Epithelial cell of proximal tubule (primary cell): Measurements from ENCODE around the gene SIRT5. TPM values are rescaled to one million over a fixed set of nuclear protein-coding genes. Genes with fewer than 3 reads are reported as not detected.

ENCODE experiments used
- DNase-seq: peaks from one replicate; pipeline ENCODE4 v3.0.0-alpha.2; 2011; ENCODE audit warnings: low read depth
- H3K4me3 ChIP-seq: 2 replicates; pipeline ENCODE4 v1.5.1; 2011; ENCODE audit warnings: low read depth, mild to moderate bottlenecking, low read length
- total RNA-seq: library from RNA; depleted of rRNA; stranded (reverse); fragments of >200 nt; gene quantifications from 2 replicates; pipeline ENCODE4 v1.2.3, GENCODE V29; 2015
- TF ChIP-seq, protein P1 (sequence below): conservative IDR thresholded peaks from 2 replicates; pipeline ENCODE4 v1.5.1; 2012; ENCODE audit warnings: low read depth, mild to moderate bottlenecking, low read length

The SIRT5 gene
- total RNA-seq: 4.6 and 12.5 TPM in 2 replicates

DNA sequence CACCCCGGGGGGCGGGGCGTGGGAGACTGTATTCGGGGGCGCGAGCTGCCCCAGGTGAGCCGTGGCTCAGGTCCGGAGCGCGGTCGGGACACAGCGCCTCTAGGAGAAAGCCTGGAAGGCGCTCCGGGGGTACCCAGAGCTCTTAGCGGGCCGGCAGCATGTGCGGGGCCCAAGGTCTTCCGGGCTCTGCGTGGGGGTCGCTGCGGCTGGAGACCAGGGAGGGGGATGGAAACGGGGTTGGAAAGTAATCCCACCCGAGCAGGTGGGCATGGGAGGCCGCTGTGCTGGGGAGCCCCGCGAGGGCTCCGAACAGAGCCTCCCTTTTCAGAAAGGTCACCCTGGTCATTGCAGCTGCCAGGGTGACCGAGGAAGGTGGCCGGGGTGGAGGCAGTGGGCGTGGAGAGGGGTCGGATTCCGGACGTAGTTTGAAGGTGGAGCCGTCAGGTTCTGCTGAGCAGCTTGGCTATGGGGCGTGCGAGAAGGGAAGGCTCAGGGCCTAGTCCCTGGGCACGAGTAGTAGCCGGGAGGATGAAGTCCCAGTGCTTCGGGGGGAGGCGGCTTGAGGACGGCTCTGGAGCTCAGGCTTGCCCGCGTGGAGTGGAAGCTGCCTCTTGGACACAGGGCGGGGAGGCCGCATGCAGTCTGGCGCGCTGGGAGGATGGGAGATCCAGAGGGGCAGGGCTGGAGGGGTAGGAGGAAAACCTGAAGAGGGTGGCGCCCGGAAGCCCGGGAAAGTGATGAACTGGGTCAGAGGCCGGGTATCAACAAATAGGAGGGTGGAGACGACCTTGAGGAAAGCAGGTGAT, at the start of gene SIRT5:
TSS of gene SIRT5 (plus strand) at position 31 of the 806 bp plus-strand sequence. CDS start 9,510 bp downstream, outside the sequence.
- TF ChIP-seq, protein P1, sequence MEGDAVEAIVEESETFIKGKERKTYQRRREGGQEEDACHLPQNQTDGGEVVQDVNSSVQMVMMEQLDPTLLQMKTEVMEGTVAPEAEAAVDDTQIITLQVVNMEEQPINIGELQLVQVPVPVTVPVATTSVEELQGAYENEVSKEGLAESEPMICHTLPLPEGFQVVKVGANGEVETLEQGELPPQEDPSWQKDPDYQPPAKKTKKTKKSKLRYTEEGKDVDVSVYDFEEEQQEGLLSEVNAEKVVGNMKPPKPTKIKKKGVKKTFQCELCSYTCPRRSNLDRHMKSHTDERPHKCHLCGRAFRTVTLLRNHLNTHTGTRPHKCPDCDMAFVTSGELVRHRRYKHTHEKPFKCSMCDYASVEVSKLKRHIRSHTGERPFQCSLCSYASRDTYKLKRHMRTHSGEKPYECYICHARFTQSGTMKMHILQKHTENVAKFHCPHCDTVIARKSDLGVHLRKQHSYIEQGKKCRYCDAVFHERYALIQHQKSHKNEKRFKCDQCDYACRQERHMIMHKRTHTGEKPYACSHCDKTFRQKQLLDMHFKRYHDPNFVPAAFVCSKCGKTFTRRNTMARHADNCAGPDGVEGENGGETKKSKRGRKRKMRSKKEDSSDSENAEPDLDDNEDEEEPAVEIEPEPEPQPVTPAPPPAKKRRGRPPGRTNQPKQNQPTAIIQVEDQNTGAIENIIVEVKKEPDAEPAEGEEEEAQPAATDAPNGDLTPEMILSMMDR: no peak
- DNase-seq: peak; percentile 37
- H3K4me3 ChIP-seq: peak within 1 kb of the TSS; percentile 80

- TF ChIP-seq, protein P1: no peak
- no peak overlapping the region for H3K4me3 ChIP-seq
- no peak for DNase-seq
These were observed 49.4 kb upstream of the SIRT5 start for GRCh38 chr6:13524801-13525508.

- no peak overlapping the region for H3K4me3 ChIP-seq
- TF ChIP-seq, protein P1: no peak
These were observed 48.1 kb upstream of the SIRT5 start for GRCh38 chr6:13526357-13526726.

DNA sequence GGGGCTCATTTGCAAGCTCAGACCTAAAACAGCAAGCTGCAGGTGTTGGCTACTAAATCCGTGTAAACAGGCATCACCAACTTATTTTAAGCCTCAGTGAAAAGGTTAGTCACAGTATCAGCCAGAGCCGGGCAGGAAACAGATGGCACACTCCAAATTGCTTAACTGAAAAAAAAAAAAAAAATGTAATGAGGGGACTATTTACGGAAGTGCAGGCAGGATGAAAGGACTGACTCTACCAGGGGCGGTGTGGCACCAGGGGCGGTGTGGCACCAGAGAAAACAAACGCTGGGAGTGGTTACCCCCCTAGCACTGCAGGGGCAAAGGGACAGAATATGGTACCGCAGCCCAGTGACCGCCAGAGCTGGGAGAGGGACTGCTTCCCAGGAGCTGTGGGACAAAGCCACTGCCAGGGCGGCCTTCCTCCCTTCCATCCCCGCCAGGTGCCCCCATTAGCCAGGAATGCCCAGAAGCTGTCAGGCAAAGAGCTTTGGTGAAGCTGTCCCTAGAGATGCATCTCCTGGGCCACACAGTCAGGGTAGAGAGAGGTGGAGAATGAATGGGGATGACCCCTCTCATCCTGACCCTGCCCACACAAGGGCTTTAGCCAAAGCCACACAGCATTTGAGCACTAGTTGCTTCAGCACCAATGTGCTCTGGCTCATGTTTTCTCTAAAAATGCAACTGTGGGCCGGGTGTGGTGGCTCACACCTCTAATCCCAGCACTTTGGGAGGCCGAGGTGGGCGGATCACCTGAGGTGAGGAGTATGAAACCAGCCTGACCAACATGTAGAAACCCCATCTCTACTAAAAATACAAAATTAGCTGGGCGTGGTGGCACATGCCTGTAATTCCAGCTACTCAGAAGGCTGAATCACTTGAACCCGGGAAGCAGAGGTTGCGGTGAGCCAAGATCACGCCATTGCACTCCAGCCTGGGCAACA, 47.4 kb upstream of the SIRT5 start:
- no peak overlapping the region for H3K4me3 ChIP-seq
- TF ChIP-seq, protein P1: no peak
- DNase-seq: no peak

More at GRCh38 chr6:13526357-13526726, 48.1 kb upstream of the SIRT5 start:
- no peak for DNase-seq

- no peak overlapping the region for H3K4me3 ChIP-seq
- TF ChIP-seq, protein P1: no peak
- no peak for DNase-seq
These were observed 46.7 kb upstream of the SIRT5 start for GRCh38 chr6:13527671-13528056.

GRCh38 chr6:13528232-13528631, 46.2 kb upstream of the SIRT5 start:
- TF ChIP-seq, protein P1: no peak
- DNase-seq: no peak
- H3K4me3 ChIP-seq: no peak overlapping the region
